ENCODE results near the gene SLC7A6. TPM values are rescaled to one million over a fixed set of nuclear protein-coding genes. Genes with fewer than 3 reads are reported as not detected.

SLC7A6 gene
- polyA plus RNA-seq, 12 donors: 5.5 to 21.5 (median 10.1) TPM; not detected in 1

GRCh38 chr16:68344252-68344651, 79.9 kb downstream of the SLC7A6 start:
- no peak for DNase-seq

- no peak for DNase-seq
These were observed 81.1 kb downstream of the SLC7A6 start for GRCh38 chr16:68345351-68345810.

GRCh38 chr16:68345958-68346635, 81.8 kb downstream of the SLC7A6 start:
- no peak for DNase-seq

GRCh38 chr16:68346892-68347480, 82.7 kb downstream of the SLC7A6 start:
- no peak for DNase-seq

- no peak for DNase-seq
These were observed 83.3 kb downstream of the SLC7A6 start for GRCh38 chr16:68347605-68348004.

GRCh38 chr16:68348639-68349445, 84.5 kb downstream of the SLC7A6 start:
- no peak for DNase-seq

GRCh38 chr16:68349838-68350410, 85.6 kb downstream of the SLC7A6 start:
- DNase-seq: no peak

GRCh38 chr16:68350813-68351350, 86.6 kb downstream of the SLC7A6 start:
- no peak for DNase-seq

Other genes with a start within 250 kb of the SLC7A6 start
- not detected for gene DPEP2NB, start 248.6 kb upstream of the SLC7A6 start, polyA plus RNA-seq (ENCODE audit: insufficient read length in 12 of 12)
- 1 to 10 TPM in 10 of 12 donors, not detected in 2; 3.7 to 6.5 (median 5.3) TPM for gene DDX28, start 241.3 kb upstream of the SLC7A6 start, polyA plus RNA-seq (ENCODE audit: insufficient read length in 12 of 12)
- gene DUS2, start 241.2 kb upstream of the SLC7A6 start, polyA plus RNA-seq (ENCODE audit: insufficient read length in 12 of 12): 10 to 100 TPM in 7 of 12 donors, 1 to 10 TPM in 3, not detected in 2; 9.8 to 13.9 (median 11.8) TPM
- gene NFATC3, start 179.2 kb upstream of the SLC7A6 start, polyA plus RNA-seq (ENCODE audit: insufficient read length in 12 of 12): 10 to 100 TPM in 11 of 12 donors, not detected in 1; 28.3 to 34.3 (median 30.7) TPM
- gene ESRP2, start 28.4 kb upstream of the SLC7A6 start, polyA plus RNA-seq (ENCODE audit: insufficient read length in 12 of 12): 10 to 100 TPM in 1 of 12 donors, 1 to 10 TPM in 4, under 1 TPM in 6, not detected in 1; 0.31 to 31.4 (median 0.78) TPM
- 10 to 100 TPM in 11 of 12 donors, not detected in 1; 14.3 to 42.3 (median 27.0) TPM for gene PLA2G15, start 19.2 kb upstream of the SLC7A6 start, polyA plus RNA-seq (ENCODE audit: insufficient read length in 12 of 12)
- gene SLC7A6OS, start 46.4 kb downstream of the SLC7A6 start, polyA plus RNA-seq (ENCODE audit: insufficient read length in 12 of 12): 10 to 100 TPM in 11 of 12 donors, not detected in 1; 12.2 to 20.1 (median 15.1) TPM
- 10 to 100 TPM in 11 of 12 donors, not detected in 1; 33.0 to 56.0 (median 40.2) TPM for gene PRMT7, start 46.5 kb downstream of the SLC7A6 start, polyA plus RNA-seq (ENCODE audit: insufficient read length in 12 of 12)
- 10 to 100 TPM in 1 of 12 donors, 1 to 10 TPM in 4, under 1 TPM in 6, not detected in 1; 0.59 to 18.6 (median 0.85) TPM for gene SMPD3, start 184.0 kb downstream of the SLC7A6 start, polyA plus RNA-seq (ENCODE audit: insufficient read length in 12 of 12)